ENCODE measurements around the gene CMTM3. TPM values are rescaled to one million over a fixed set of nuclear protein-coding genes. Genes with fewer than 3 reads are reported as not detected.

The CMTM3 gene
- total and polyA plus RNA-seq, 4 donors: 1.6 to 12.2 (median 4.6) TPM

DNA sequence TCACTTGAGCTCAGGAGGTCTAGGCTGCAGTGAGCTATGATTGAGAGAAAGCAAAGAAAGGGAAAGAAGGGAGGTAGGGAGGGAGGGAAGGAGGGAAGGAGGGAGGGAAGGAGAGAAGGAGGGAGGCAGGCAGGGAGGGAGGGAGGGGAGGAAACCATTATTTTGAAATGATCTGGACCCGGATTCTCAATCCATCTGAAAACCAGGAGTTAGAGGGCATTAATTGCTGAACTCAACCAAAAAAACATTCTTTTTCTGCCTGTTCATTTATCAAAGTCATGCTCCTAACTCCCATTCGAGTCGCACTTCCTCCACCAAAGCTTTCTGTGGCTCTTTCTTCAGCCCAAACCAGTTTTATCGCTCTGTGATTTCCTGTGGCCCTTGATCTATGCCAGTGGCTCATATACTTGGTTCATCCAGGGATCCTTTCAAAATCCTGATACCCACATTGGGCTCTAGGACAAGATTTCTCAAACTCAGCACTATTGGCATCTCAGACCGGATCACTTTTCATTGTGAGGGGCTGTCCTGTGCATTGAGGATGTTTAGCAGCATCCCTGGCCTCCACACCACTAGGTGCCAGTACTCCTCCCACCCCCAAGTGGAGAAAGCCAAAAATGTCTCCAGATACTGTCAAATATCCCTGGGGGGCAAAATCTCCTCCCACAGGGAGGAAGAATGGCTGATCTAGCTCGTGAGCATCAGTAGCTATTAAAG is 53.8 kb downstream of the CMTM3 start:
- H3K27me3 ChIP-seq (ENCODE audit: control insufficient read depth in 4 of 4, insufficient read depth in 4 of 4, low read length in 3 of 4): no peaks in the 10 kb centered on the region
- H3K9ac ChIP-seq (ENCODE audit: low read depth in 1 of 2, low read length in 2 of 2): no peak overlapping the region
- H3K4me1 ChIP-seq (ENCODE audit: control insufficient read depth in 4 of 4, insufficient read depth in 4 of 4, low read length in 3 of 4): peaks cover 4 to 20% (median 15%) of the 10 kb centered on the region in 4 donors
- TF ChIP-seq FOXA2 (IDR thresholded peaks at IDR 0.05) (no peak), HNF4G (IDR thresholded peaks at IDR 0.05) (no peak), GABPA (IDR thresholded peaks at IDR 0.05 in 1 of 2, conservative IDR thresholded peaks at IDR 0.05 in 1 of 2) (no peak), RXRA (IDR thresholded peaks at IDR 0.05) (no peak), HNF4A (conservative IDR thresholded peaks at IDR 0.05) (no peak), ATF3 (IDR thresholded peaks at IDR 0.05) (no peak), YY1 (IDR thresholded peaks at IDR 0.05) (no peak), NR2F2 (IDR thresholded peaks at IDR 0.05) (no peak), EGR1 (IDR thresholded peaks at IDR 0.05; ENCODE audit: low read depth in 2 of 2) (no peak), FOXA1 (IDR thresholded peaks at IDR 0.05) (no peak), JUND (IDR thresholded peaks at IDR 0.05) (no peak), CTCF (IDR thresholded peaks at IDR 0.05; ENCODE audit: low read depth, low read length, missing input control) (no peak)
- TF ChIP-seq, protein P1, sequence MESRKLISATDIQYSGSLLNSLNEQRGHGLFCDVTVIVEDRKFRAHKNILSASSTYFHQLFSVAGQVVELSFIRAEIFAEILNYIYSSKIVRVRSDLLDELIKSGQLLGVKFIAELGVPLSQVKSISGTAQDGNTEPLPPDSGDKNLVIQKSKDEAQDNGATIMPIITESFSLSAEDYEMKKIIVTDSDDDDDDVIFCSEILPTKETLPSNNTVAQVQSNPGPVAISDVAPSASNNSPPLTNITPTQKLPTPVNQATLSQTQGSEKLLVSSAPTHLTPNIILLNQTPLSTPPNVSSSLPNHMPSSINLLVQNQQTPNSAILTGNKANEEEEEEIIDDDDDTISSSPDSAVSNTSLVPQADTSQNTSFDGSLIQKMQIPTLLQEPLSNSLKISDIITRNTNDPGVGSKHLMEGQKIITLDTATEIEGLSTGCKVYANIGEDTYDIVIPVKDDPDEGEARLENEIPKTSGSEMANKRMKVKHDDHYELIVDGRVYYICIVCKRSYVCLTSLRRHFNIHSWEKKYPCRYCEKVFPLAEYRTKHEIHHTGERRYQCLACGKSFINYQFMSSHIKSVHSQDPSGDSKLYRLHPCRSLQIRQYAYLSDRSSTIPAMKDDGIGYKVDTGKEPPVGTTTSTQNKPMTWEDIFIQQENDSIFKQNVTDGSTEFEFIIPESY (IDR thresholded peaks at IDR 0.05): no peak
- TF ChIP-seq, protein P2, sequence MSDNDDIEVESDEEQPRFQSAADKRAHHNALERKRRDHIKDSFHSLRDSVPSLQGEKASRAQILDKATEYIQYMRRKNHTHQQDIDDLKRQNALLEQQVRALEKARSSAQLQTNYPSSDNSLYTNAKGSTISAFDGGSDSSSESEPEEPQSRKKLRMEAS (IDR thresholded peaks at IDR 0.05): no peak
- H3K27ac ChIP-seq (ENCODE audit: low read depth in 1 of 2, low read length in 2 of 2): no peak overlapping the region
- 73% methylated on average over 6 of the region's 6 CpGs for WGBS
- DNase-seq (ENCODE audit: low spot score): no peak
- no peaks in the 10 kb centered on the region for H3K9me3 ChIP-seq (ENCODE audit: control insufficient read depth in 4 of 4, low read length in 3 of 4)
- no peak overlapping the region for H3K4me3 ChIP-seq (ENCODE audit: low read depth in 1 of 3, low read length in 3 of 3)
- H3K36me3 ChIP-seq (ENCODE audit: control insufficient read depth in 4 of 4, insufficient read depth in 3 of 4, low read depth in 1 of 4, low read length in 3 of 4): no peaks in the 10 kb centered on the region

DNA sequence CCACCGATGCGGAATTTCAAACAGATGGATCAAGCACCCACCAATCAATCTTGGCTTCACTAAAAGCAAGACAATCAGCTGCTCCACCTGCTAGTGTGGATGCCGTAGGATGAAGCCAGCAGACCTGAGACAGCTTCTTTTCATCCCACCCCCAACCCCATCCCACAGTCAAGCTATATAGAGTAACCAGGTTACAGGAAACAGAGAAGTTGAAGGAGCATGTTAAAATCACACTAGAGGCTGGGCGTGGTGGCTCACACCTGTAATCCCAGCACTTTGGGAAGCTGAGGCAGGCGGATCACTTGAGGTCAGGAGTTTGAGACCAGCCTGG is 54.3 kb downstream of the CMTM3 start:
- H3K9ac ChIP-seq (ENCODE audit: low read depth in 1 of 2, low read length in 2 of 2): no peak overlapping the region
- WGBS: 97% methylated on average over 5 of the region's 5 CpGs
- DNase-seq (ENCODE audit: low spot score): no peak
- H3K27me3 ChIP-seq (ENCODE audit: control insufficient read depth in 4 of 4, insufficient read depth in 4 of 4, low read length in 3 of 4): no peaks in the 10 kb centered on the region
- TF ChIP-seq, protein P1 (IDR thresholded peaks at IDR 0.05): no peak
- no peak for TF ChIP-seq EGR1 (IDR thresholded peaks at IDR 0.05; ENCODE audit: low read depth in 2 of 2)
- no peak for TF ChIP-seq JUND (IDR thresholded peaks at IDR 0.05)
- TF ChIP-seq SP1 (IDR thresholded peaks at IDR 0.05): no peak
- no peak for TF ChIP-seq GABPA (IDR thresholded peaks at IDR 0.05 in 1 of 2, conservative IDR thresholded peaks at IDR 0.05 in 1 of 2)
- TF ChIP-seq TAF1 (conservative IDR thresholded peaks at IDR 0.05): no peak
- TF ChIP-seq, protein P2 (IDR thresholded peaks at IDR 0.05): no peak
- TF ChIP-seq RXRA (IDR thresholded peaks at IDR 0.05): no peak
- no peak for TF ChIP-seq FOXA2 (IDR thresholded peaks at IDR 0.05)
- TF ChIP-seq REST (IDR thresholded peaks at IDR 0.05): no peak
- TF ChIP-seq ATF3 (IDR thresholded peaks at IDR 0.05): no peak
- TF ChIP-seq CTCF (IDR thresholded peaks at IDR 0.05; ENCODE audit: low read depth, low read length, missing input control): no peak
- no peak for TF ChIP-seq NR2F2 (IDR thresholded peaks at IDR 0.05)
- TF ChIP-seq YY1 (IDR thresholded peaks at IDR 0.05): no peak
- TF ChIP-seq FOXA1 (IDR thresholded peaks at IDR 0.05): no peak
- H3K27ac ChIP-seq (ENCODE audit: low read depth in 1 of 2, low read length in 2 of 2): no peak overlapping the region
- H3K4me3 ChIP-seq (ENCODE audit: low read depth in 1 of 3, low read length in 3 of 3): no peak overlapping the region
- H3K4me1 ChIP-seq (ENCODE audit: control insufficient read depth in 4 of 4, insufficient read depth in 4 of 4, low read length in 3 of 4): peaks cover 4 to 20% (median 14%) of the 10 kb centered on the region in 4 donors
- no peaks in the 10 kb centered on the region for H3K36me3 ChIP-seq (ENCODE audit: control insufficient read depth in 4 of 4, insufficient read depth in 3 of 4, low read depth in 1 of 4, low read length in 3 of 4)
- no peaks in the 10 kb centered on the region for H3K9me3 ChIP-seq (ENCODE audit: control insufficient read depth in 4 of 4, low read length in 3 of 4)

Data from liver (tissue), 9 donors.